Osteoblast (primary cell): Measurements from ENCODE around the gene DDI2. TPM values are rescaled to one million over a fixed set of nuclear protein-coding genes. Genes with fewer than 3 reads are reported as not detected.
A peak's percentile ranks its signal among the peaks of the same experiment; 100 is the strongest.

Experiments used
- DNase-seq: peaks from one replicate; pipeline ENCODE4 v3.0.0; 2011; ENCODE audit warnings: low spot score, mixed read lengths; ENCODE audit not compliant: insufficient read length; ENCODE audit errors: missing footprints
- H2AFZ ChIP-seq: 2 replicates; pipeline ENCODE4 v1.6.0; 2011; ENCODE audit warnings: mild to moderate bottlenecking, low read length
- H3K27ac ChIP-seq: 2 replicates; pipeline ENCODE4 v1.5.1; 2011; ENCODE audit warnings: mild to moderate bottlenecking, low read depth, low read length, moderate library complexity
- H3K27me3 ChIP-seq: 2 replicates; pipeline ENCODE4 v1.6.0; 2012; ENCODE audit warnings: mild to moderate bottlenecking, control low read depth, inconsistent platforms, low read length, moderate library complexity; ENCODE audit not compliant: insufficient read depth
- H3K36me3 ChIP-seq: 2 replicates; pipeline ENCODE4 v1.5.1; 2011; ENCODE audit warnings: mild to moderate bottlenecking, low read length, control low read depth, moderate library complexity; ENCODE audit not compliant: insufficient read depth
- H3K4me1 ChIP-seq: 2 replicates; pipeline ENCODE4 v1.5.1; 2011; ENCODE audit warnings: mild to moderate bottlenecking, low read length, control low read depth, moderate library complexity; ENCODE audit not compliant: insufficient read depth
- H3K4me2 ChIP-seq: 2 replicates; pipeline ENCODE4 v1.6.0; 2011; ENCODE audit warnings: mild to moderate bottlenecking, low read length; ENCODE audit not compliant: insufficient read depth
- H3K4me3 ChIP-seq: fragments of 200-600 bp; sonication (generic); 3 replicates; pipeline ENCODE4 v1.5.1; 2012; ENCODE audit warnings: mild to moderate bottlenecking, low read length, inconsistent platforms; ENCODE audit not compliant: insufficient read depth
- H3K79me2 ChIP-seq: 2 replicates; pipeline ENCODE4 v1.6.0; 2012; ENCODE audit warnings: mild to moderate bottlenecking, low read length, control low read depth, inconsistent platforms; ENCODE audit not compliant: insufficient read depth
- H3K9me3 ChIP-seq: 2 replicates; pipeline ENCODE4 v1.5.1; 2011; ENCODE audit warnings: low read depth, low read length, control low read depth
- H4K20me1 ChIP-seq: 2 replicates; pipeline ENCODE4 v1.6.0; 2012; ENCODE audit warnings: mild to moderate bottlenecking, low read length, control low read depth; ENCODE audit not compliant: insufficient read depth
- total RNA-seq: library from RNA; depleted of rRNA; stranded (reverse); fragments of >200 nt; gene quantifications from 2 replicates; pipeline ENCODE4 v1.2.3, GENCODE V29; 2012
- TF ChIP-seq, protein P1 (sequence below): IDR thresholded peaks from 2 replicates; pipeline ENCODE4 v1.5.1; 2011; ENCODE audit warnings: mild to moderate bottlenecking, low read depth, low read length, moderate library complexity; ENCODE audit errors: extremely low read depth

DDI2 gene
- total RNA-seq, 1 donor, result 29.3 TPM

DNA sequence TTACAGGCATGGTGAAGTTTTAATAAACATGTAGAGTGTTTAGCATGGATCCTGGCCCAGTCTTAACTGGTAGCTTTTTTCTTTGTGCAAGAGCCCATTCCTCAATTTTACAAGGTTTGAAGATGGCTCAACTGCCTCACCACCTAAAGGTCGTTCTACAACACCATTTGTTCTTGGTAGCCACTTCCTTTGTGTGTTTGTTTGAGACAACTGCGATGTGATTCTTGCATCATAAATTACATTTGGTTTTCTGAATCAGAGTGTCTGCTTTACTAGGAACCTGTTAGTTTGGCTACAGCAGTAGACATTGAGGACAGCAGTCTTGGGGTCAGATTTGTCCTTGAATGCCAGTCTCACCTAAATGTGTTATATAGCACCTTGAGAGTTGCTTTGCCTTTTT, 70.2 kb downstream of the DDI2 start:
- H3K27ac ChIP-seq, result no peak overlapping the region
- peaks cover 6% of the 10 kb centered on the region for H3K36me3 ChIP-seq
- peaks cover 87% of the 10 kb centered on the region for H3K79me2 ChIP-seq
- peaks cover 52% of the 10 kb centered on the region for H4K20me1 ChIP-seq
- TF ChIP-seq, protein P1, sequence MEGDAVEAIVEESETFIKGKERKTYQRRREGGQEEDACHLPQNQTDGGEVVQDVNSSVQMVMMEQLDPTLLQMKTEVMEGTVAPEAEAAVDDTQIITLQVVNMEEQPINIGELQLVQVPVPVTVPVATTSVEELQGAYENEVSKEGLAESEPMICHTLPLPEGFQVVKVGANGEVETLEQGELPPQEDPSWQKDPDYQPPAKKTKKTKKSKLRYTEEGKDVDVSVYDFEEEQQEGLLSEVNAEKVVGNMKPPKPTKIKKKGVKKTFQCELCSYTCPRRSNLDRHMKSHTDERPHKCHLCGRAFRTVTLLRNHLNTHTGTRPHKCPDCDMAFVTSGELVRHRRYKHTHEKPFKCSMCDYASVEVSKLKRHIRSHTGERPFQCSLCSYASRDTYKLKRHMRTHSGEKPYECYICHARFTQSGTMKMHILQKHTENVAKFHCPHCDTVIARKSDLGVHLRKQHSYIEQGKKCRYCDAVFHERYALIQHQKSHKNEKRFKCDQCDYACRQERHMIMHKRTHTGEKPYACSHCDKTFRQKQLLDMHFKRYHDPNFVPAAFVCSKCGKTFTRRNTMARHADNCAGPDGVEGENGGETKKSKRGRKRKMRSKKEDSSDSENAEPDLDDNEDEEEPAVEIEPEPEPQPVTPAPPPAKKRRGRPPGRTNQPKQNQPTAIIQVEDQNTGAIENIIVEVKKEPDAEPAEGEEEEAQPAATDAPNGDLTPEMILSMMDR, result no peak
- H3K4me2 ChIP-seq, result no peak overlapping the region
- H3K4me1 ChIP-seq, result peaks cover 29% of the 10 kb centered on the region
- no peak overlapping the region for H2AFZ ChIP-seq
- H3K27me3 ChIP-seq, result no peaks in the 10 kb centered on the region
- H3K4me3 ChIP-seq, result no peak overlapping the region
- no peaks in the 10 kb centered on the region for H3K9me3 ChIP-seq
- DNase-seq, result no peak

DNA sequence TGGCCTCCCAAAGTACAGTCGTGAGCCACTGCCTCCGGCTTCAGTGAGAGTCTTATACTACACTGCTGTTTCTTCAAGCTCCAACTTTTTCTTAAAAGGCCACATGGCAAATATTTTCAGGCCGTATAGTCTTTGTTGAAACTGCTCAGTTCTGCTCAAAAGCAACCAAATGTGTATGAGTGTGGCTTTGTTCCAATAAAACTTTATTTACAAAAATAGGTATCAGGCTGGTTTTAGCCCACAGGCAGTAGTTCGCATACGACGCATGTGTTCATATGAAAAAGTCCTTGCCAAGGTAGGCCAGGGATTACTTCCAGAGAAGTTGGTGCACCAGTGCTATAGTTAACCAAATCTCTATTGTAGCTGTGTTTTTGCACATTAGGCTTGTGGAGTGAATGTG, 73.1 kb downstream of the DDI2 start:
- peaks cover 23% of the 10 kb centered on the region for H3K4me1 ChIP-seq
- no peak overlapping the region for H3K4me2 ChIP-seq
- peaks cover 9% of the 10 kb centered on the region for H3K36me3 ChIP-seq
- no peak overlapping the region for H3K4me3 ChIP-seq
- no peak overlapping the region for H2AFZ ChIP-seq
- peaks cover 99% of the 10 kb centered on the region for H3K79me2 ChIP-seq
- TF ChIP-seq, protein P1, result no peak
- no peak for DNase-seq
- H3K27me3 ChIP-seq, result no peaks in the 10 kb centered on the region
- H3K27ac ChIP-seq, result no peak overlapping the region
- peaks cover 63% of the 10 kb centered on the region for H4K20me1 ChIP-seq
- H3K9me3 ChIP-seq, result no peaks in the 10 kb centered on the region

- DNase-seq, result peak; percentile 94
- H2AFZ ChIP-seq, result no peak overlapping the region
- peaks cover 14% of the 10 kb centered on the region for H3K4me1 ChIP-seq
- H3K79me2 ChIP-seq, result peaks cover 97% of the 10 kb centered on the region
- no peaks in the 10 kb centered on the region for H3K9me3 ChIP-seq
- H3K27ac ChIP-seq, result no peak overlapping the region
- no peaks in the 10 kb centered on the region for H3K27me3 ChIP-seq
- H3K36me3 ChIP-seq, result peaks cover 9% of the 10 kb centered on the region
- H3K4me2 ChIP-seq, result peak overlapping the region; percentile 0
- H3K4me3 ChIP-seq, result no peak overlapping the region
- peaks cover 55% of the 10 kb centered on the region for H4K20me1 ChIP-seq
- TF ChIP-seq, protein P1, result no peak
These were observed 74.3 kb downstream of the DDI2 start for GRCh38 chr1:15691434-15692032.

- no peaks in the 10 kb centered on the region for H3K27me3 ChIP-seq
- no peak overlapping the region for H2AFZ ChIP-seq
- H3K36me3 ChIP-seq, result peaks cover 9% of the 10 kb centered on the region
- peaks cover 97% of the 10 kb centered on the region for H3K79me2 ChIP-seq
- H3K4me1 ChIP-seq, result peaks cover 18% of the 10 kb centered on the region
- no peak overlapping the region for H3K4me3 ChIP-seq
- H3K4me2 ChIP-seq, result peak overlapping the region; percentile 0
- peak; percentile 73 for DNase-seq
- peaks cover 55% of the 10 kb centered on the region for H4K20me1 ChIP-seq
- no peak overlapping the region for H3K27ac ChIP-seq
- TF ChIP-seq, protein P1, result no peak
- H3K9me3 ChIP-seq, result no peaks in the 10 kb centered on the region
These were observed 74.9 kb downstream of the DDI2 start for GRCh38 chr1:15692121-15692682.
